ENCODE measurements around the gene CYLD.

CYLD gene

DNA sequence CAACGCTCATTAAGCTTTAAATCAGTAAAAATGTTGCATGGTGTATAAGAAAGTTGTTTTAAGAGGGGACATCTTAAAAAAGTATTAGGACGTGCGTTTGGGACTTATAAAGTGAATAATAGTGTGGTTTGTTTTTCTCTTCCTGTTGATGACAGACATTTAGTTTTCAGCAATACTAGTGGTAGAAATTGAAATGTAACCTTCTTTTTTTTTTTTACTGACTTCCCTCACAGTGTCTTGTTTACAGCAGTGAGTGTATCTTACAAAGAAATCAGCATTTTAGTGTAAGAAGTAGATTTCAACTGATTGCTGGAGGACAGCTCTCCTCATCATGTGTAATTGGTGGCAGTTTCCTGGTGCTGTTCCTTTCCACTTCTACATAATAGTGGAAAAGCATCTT, 39.6 kb downstream of the CYLD start:
- DNase-seq (ENCODE audit: low spot score), result no peak
- TF ChIP-seq, protein P1, sequence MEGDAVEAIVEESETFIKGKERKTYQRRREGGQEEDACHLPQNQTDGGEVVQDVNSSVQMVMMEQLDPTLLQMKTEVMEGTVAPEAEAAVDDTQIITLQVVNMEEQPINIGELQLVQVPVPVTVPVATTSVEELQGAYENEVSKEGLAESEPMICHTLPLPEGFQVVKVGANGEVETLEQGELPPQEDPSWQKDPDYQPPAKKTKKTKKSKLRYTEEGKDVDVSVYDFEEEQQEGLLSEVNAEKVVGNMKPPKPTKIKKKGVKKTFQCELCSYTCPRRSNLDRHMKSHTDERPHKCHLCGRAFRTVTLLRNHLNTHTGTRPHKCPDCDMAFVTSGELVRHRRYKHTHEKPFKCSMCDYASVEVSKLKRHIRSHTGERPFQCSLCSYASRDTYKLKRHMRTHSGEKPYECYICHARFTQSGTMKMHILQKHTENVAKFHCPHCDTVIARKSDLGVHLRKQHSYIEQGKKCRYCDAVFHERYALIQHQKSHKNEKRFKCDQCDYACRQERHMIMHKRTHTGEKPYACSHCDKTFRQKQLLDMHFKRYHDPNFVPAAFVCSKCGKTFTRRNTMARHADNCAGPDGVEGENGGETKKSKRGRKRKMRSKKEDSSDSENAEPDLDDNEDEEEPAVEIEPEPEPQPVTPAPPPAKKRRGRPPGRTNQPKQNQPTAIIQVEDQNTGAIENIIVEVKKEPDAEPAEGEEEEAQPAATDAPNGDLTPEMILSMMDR (IDR thresholded peaks at IDR 0.05; ENCODE audit: extremely low read depth, missing control alignments), result no peak

DNA sequence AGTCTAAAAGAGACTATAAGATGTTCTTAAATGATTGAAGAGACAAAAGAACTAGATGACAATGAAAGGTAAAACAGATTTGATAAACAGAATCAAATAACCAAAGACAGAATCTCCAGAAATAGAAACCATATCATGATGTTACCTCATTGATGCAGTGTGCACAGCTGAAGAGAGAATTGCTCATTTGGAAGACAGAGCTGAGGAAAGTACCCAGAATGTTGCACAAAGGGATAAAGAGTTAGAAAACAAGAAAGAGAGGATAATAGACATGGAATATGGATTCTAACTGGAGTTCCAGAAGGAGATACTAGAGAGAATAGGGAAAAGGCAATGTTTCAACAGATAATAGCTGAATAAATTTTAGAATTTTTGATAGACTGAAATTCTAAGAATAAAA, 47.9 kb downstream of the CYLD start:
- no peak for DNase-seq (ENCODE audit: low spot score)
- TF ChIP-seq, protein P1 (IDR thresholded peaks at IDR 0.05; ENCODE audit: extremely low read depth, missing control alignments), result no peak

DNA sequence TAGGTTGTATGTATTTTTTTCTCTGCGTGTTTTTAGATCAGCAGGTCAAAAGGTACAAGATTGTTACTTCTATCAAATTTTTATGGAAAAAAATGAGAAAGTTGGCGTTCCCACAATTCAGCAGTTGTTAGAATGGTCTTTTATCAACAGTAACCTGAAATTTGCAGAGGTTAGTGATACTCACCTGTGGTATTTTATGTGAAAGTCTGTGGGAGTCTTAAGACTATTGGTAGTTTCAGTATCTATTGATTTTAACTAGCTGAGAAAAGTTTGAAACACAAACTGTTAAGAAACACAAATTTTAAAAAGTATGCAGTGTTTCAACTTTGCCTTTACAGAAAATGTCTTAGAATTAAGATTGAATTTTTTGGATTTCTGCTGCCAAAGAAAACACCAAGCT, 49.6 kb downstream of the CYLD start:
- DNase-seq (ENCODE audit: low spot score), result no peak
- TF ChIP-seq, protein P1 (IDR thresholded peaks at IDR 0.05; ENCODE audit: extremely low read depth, missing control alignments), result no peak

DNA sequence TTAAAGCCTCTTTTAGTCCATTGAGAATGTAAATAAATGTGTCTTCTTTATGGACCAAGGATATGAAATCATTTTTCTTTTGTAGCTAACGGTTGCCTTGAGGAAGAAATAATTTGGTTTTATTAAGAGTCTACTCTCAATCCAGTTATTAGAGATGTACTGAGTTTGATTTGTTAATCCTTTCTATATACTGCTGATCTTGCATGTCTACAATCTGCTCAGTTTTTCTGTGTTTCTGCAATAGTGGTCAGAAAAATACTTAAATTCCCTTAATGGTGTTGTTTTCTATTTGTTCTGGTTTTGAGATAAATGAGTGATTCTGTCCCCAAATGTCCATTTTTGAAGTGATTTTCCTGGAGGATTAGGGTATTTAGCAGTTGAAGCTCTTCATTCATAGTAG, 54.9 kb downstream of the CYLD start:
- DNase-seq (ENCODE audit: low spot score), result no peak
- TF ChIP-seq, protein P1 (IDR thresholded peaks at IDR 0.05; ENCODE audit: extremely low read depth, missing control alignments), result no peak

DNA sequence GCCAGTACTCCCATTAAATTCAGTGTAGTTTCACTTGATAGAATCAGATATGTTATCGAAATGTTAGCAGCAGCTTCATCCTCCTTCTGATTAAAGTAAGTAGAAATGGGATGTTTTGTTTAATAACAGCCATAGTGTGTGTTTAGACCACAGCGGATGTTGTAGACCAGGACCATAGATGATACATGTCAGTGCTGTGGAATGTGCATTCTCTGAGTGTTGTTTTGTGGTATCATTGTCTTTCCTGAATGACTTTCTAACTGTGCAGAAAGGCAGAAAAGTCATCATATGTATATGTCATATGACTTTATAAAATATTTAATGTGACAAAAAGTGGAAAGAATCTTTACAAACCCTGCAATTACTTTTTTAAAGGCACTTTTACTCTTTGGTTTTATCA, 55.6 kb downstream of the CYLD start:
- TF ChIP-seq, protein P1 (IDR thresholded peaks at IDR 0.05; ENCODE audit: extremely low read depth, missing control alignments), result no peak
- no peak for DNase-seq (ENCODE audit: low spot score)

DNA sequence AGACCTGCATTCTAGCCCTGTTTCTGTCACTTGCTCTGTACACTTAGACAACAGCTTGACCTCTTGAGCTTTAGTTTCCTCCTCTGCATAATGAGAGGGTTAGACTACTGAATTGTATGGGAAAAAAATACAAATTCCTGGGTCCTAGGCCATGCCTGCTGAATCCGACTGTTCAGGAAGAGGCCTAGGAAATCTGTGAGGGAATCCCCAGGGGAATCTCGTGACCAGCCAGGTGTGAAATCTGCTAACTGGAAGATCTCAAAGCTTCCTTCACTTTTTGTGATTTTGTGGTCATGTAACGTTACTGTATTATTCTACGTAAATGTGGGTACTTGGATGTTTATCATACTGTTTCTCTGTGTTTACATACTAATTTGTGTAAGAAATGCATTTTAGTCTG, 58.2 kb downstream of the CYLD start:
- TF ChIP-seq, protein P1 (IDR thresholded peaks at IDR 0.05; ENCODE audit: extremely low read depth, missing control alignments), result no peak
- DNase-seq (ENCODE audit: low spot score), result no peak

DNA sequence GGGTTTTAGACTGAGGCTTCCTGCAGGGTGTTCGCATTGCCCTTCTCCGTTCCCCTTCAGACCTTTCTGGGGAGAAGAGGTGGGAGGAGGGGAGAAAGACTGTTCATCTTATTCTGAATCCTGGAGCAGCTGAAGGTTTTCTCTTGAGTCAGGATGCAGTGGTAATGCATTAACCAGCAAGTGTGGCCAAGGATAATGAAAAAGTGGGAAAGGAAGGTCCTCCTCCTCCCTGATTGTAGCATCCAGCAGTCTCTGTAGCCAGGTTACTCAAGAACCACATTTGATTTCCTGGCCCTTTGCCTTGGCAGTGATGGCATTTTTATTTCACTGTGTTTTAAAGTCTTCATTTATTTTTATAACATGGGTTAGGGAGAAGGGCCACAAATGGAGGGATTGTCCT, 59.1 kb downstream of the CYLD start:
- no peak for DNase-seq (ENCODE audit: low spot score)
- TF ChIP-seq, protein P1 (IDR thresholded peaks at IDR 0.05; ENCODE audit: extremely low read depth, missing control alignments), result no peak
